HK-2 (cell line): Measurements from ENCODE around the gene KCNK7.

Source experiments
- DNase-seq: peaks from one replicate; pipeline ENCODE4 v3.0.0-alpha.2; 2018; ENCODE audit not compliant: unreplicated experiment

KCNK7 gene

GRCh38 chr11:65625628-65626342 lies 30.2 kb upstream of the KCNK7 start:
- DNase-seq = no peak

DNA sequence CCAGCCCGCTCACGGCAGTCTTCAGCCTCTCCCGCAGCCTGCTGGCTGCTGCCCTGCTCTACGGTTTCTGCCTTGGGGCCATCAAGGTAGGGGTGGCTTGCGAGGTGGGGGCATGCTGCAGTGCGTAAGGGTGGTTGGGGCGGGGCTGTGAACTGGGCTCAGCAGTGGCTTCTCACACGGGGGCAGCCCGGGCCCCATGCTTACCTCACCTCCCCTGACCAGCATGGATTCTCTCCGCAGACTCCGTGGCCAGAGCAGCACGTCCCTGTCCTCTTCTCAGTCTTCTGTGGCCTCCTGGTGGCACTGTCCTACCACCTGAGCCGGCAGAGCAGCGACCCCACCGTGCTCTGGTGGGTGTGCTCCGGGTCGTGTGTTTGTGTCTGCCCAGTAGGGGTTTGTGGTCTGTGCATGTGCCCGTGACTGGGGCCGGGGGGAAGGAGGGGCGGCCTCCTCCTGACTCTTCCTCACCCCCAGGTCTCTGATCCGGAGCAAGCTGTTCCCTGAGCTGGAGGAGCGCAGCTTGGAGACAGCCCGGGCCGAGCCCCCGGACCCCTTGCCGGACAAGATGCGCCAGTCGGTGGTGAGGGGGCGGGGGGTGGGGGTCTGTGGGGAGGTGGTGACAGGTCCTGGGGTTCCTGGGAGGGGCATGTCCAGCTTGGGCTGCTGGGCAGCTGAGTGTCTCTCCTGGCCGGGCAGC lies 29.5 kb upstream of the KCNK7 start:
- no peak for DNase-seq

DNA sequence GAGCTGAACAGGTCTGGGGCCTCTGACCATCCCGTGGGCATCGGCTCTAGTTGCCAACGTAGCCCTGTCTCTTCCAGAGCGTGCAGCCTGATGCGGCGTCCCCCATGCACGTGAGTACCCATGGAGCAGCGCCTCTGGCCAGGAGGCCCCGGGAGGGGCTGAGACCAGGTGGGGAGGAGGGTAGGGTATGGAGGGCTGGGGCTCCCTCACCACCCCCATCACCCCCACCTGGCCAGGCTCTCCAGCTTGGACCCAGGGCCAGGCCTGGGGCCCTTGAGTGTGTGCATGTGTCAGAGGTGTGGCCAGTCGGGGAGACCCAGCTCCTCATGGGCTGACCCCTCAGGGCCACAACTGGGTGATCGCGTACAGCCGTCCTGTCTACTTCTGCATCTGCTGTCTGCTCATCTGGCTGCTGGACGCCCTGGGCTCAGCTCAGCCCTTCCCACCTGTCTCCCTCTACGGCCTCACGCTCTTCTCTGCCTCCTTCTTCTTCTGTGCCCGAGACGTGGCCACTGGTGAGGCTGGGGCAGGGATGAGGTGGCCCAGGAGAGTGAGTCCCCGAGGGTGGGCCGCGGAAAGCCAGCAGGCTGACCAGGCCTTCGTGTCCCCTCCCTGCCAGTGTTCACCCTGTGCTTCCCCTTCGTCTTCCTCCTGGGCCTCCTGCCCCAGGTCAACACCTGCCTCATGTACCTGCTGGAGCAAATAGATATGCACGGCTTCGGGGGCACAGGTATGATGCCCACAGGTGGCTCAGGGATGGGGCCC lies 28.4 kb upstream of the KCNK7 start:
- DNase-seq = no peak

- no peak for DNase-seq
Observed at GRCh38 chr11:65623177-65623576, 27.6 kb upstream of the KCNK7 start.

- no peak for DNase-seq
Observed at GRCh38 chr11:65622011-65622410, 26.4 kb upstream of the KCNK7 start.

- no peak for DNase-seq
Observed at GRCh38 chr11:65621460-65621859, 25.9 kb upstream of the KCNK7 start.

- DNase-seq = no peak
Observed at GRCh38 chr11:65620666-65621065, 25.1 kb upstream of the KCNK7 start.

DNA sequence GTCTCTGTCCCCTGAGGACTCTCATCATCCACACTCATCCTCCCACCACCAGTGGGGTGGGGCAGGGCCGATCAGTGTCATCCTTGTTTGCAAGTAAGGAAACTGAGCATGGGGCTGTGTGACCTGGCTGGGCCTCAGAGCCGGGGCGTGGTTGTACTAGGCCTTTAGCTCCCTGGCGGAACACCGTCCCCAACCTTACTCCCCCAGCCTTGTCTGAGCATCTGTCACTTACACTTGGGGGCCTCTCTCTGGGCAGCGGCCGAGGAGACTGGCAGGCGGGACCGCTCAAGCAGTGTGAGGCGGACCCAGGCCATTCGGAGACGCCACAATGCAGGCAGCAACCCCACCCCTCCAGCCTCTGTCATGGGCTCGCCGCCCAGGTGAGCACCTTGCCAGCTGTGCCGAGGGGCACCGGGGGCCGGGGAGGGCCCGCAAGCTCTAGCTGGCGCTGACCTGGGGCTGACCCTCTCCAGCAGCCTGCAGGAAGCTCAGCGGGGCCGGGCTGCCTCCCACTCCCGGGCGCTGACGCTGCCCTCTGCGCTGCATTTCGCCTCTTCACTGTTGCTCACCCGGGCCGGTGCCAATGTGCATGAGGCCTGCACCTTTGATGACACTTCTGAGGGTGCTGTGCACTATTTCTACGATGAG lies 23.8 kb upstream of the KCNK7 start:
- no peak for DNase-seq

DNA sequence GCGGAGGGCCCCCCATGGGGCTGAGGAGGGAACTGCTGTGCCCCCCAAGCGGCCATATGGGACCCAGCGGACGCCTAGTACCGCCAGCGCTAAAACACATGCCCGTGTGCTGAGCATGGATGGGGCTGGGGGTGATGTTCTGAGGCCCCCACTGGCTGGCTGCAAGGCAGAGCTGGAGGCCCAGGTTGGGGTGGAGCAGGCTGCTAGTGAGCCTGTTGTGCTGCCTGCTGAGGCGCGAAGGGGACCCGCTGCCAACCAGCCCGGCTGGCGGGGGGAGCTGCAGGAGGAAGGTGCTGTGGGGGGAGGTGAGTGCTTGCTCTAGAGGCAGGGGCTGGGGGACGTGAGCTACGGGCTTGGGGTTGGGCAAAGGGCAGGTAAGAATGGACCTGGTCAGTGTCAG lies 23.2 kb upstream of the KCNK7 start:
- no peak for DNase-seq

DNA sequence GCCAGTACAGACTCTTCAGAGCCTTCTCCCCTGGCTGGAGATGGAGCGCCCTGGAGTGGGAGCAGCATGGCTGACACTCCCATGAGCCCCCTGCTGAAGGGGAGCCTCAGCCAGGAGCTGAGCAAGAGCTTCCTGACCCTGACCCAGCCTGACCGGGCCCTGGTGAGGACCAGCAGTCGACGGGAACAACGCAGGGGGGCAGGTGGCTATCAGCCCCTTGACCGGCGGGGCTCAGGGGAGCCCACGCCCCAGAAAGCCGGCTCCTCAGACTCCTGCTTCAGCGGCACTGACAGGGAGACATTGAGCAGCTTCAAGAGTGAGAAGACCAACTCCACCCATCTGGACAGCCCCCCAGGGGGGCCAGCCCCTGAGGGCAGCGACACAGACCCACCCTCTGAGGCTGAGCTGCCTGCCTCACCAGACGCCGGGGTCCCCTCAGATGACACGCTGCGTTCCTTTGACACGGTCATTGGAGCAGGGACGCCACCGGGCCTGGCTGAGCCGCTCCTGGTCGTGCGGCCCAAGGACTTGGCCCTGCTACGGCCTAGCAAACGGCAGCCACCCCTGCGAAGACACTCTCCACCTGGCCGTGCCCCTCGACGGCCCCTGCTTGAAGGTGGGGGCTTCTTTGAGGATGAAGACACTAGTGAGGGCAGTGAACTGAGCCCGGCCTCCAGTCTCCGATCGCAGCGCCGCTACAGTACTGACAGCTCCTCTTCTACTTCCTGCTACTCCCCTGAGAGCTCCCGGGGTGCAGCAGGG lies 22.6 kb upstream of the KCNK7 start:
- DNase-seq = no peak

- DNase-seq = no peak
Observed at GRCh38 chr11:65617136-65617850, 21.7 kb upstream of the KCNK7 start.

DNA sequence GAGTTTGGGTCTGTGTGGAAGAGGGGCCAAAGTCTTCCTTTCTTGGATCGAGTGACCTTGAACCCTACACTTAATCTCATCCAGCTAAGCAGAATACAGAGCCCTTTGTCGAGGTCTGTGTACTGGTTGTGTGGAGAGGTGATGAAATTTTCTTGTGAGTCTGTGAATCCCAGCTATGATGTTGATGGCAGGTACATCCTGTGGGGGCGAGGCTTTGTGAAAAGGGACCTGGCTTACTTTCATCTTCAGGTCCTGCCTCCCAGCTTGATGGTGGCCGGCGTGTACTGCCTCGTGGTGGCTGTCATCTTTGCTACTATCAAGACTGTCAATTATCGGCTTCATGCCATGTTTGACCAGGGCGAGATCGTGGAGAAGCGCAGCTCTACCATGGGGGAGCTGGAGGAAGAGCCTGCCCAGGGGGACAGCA lies 21.0 kb upstream of the KCNK7 start:
- DNase-seq = no peak

- peak; percentile 46 for DNase-seq
Observed at GRCh38 chr11:65615950-65616574, 20.5 kb upstream of the KCNK7 start.

- DNase-seq = peak; percentile 98
Observed at GRCh38 chr11:65615229-65615949, 19.8 kb upstream of the KCNK7 start, which contains the start of gene PCNX3. Gene PCNX3 (plus strand): TSS chr11:65615776. CDS start chr11:65616312, 536 bp downstream.

DNA sequence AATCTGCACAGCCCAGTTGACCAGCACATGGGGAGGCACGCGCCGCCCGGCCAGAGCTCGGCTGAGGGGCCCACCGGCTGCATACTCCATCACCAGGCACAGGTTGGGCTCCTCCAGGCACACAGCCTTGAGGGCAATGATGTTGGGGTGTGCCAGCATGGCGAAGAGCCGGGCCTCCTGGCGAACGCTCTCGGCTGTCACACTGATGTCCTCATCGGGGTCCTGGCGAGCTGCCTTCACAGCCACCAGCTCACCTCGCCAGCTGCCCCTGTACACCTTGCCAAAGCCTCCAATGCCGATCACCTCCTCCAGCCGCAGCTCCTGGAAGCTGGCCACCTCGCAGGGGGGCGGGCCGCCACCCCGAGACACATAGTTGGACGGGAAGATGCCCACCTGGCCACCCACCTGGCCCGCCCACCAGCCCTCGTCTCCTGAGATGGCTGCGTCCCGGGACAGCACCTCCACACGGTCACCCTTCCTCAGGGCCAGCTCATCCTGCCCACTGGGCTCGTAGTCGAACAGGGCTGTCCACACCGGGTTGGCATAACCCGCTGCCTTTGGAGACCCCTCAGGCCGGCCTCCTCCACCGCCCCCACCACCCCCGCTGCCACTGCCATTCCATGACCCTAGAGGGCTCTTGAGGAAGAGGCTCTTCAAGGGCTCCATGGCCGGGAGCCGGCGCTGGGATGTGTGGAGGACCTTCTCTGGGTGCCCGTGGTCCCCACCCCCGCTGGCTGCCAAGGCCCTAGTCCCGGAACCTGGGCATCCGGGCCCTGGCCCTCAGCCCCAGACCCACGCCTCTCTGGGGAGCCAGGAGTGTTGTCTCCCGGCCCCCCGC lies 17.7 kb upstream of the KCNK7 start:
- no peak for DNase-seq

DNA sequence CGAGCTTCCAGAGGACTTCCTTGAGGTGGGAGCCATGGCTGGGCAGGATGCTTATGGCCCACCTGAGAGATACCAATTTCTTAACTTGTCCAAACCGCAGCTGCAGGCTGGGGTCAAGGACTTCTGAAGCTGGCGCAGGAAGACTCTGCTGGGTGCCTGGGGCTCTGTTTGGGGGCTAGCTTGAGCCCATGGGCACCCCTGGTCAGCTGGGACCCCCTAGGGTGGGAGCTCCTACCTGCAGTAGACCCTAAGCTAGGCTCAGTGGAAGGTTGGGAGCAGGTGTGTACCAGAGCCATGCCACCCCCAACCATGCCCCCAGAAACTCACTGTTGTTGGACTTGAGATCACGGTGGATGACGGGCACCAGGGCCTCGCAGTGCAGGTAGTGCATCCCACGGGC lies 17.1 kb upstream of the KCNK7 start:
- no peak for DNase-seq

- DNase-seq = no peak
Observed at GRCh38 chr11:65611758-65612603, 16.4 kb upstream of the KCNK7 start.
